GM18508 (cell line): Measurements from ENCODE around the gene TCN1.

Experiments used
- ATAC-seq: cut with Tn5 transposase; IDR thresholded peaks from one replicate; pipeline ENCODE4 v1.9.1; 2021; ENCODE audit warnings: moderate number of reproducible peaks; ENCODE audit not compliant: insufficient read depth, unreplicated experiment

TCN1 gene

DNA sequence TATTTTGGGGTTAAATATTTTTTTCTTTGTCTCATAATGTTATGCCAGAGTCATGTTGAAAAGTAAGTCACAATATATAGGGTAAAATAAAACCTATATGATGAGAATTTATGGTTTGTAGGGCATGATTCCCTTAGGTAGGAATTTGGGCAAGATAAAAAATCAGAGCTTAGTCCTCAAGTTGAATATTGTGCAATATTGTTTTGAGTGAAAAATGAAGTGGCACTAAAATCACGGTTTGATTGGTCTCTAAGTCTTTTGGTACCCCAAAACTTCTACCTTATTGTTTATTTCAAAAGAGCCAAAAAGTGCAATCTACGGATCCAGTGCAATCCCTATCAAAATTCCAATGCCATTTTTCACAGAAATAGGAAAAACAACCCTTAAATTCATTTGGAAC, 54.1 kb downstream of the TCN1 start:
- ATAC-seq = no peak

DNA sequence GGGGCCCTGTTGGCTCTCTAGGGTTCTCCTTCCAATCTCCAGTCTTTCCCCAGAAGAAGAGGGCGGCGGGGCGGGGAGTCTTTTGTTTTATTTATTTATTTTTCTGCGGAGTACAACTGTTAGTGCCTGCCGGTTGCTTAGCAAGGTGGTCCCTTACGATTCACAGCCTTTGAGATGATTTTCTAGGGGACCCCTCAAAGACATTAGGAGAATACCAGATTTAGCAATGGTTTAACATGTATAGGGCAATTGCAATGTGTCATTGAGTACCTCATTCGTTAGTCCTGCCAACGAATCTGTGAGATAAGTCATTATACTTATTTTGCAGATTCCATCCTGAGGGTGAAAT, 55.4 kb downstream of the TCN1 start:
- no peak for ATAC-seq

DNA sequence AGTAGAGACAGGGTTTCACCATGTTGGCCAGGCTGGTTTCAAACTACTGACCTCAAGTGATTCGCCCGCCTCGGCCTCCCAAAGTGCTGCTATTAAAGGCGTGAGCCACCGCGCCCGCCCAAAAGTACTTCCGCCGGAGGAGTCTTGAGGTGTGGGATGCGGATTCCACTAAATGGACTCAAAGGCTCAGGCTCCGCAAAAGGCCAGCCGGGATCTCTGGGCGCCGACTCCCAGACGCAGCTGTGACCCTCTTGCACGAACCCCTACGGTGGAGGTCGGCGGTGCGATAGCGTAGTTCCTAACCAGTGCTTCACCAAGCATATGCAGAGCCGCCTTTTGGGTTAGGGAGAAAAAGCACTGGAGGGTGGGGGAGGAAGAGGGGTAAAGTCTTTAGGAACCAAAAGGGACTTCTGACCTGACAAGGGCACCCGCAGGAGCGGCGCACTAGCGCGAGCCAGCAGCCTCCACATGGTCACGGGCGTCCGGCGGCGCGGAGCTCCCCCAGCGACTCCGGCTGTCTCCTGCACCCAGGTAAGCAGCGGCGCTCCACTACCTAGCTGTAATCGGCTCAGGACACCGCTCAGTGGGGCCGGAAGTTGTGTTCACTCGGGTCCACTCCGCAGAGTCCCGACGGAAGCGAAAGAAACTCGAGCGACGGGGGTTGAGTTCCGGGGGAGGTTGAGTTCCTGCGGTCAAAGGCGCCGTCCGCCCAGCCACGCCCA, 55.9 kb downstream of the TCN1 start, which contains the start of gene MRPL16:
MRPL16 (minus strand) TSS at position 590 of the 722 bp plus-strand sequence; CDS start at position 470, 120 bp downstream.
- ATAC-seq = peak; percentile 86

DNA sequence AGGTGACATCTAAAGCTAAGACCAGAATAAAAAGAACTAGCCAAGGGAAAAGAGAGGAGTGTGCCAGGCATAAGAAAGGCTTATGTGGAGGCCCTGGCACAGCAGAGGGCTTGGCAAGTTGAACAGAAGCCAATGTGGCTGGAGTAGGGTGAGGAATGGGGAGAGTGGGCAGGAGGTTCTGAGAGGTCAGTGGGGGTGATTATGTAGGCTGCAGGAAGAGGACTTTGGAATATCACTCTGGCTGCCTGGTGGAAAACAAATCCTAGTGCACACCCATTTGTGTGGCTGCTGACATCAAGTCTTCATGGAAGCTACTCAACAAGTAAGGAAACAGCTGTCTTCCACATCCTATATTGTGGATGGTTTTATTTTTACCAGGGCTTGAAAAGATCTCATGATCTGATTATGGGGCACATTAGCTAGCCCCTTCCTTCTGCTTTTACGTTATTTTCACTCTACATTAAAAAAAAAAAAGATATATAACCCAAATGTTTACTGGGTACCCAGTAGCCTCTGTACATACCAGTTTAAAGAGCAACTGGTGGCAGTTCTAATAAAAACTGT, 59.2 kb downstream of the TCN1 start:
- no peak for ATAC-seq

DNA sequence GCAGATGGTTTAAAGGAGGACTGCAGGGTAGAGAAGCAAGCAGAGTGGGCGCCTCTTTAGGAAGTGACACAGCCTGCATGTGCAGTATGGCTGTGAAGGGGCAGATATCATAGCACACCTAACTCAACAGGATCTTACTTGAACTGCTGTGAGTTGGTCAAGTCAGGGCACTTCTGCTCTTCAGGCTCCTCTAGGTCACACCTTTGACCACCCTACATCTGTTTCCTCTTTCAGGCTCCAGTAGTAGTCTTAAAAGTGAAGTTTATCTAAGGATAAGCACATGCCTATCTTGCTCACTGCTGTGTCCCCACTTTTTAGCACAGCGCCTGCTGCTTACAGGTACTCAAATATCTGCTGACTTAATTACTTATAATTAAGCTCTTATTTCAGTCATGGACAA, 62.2 kb downstream of the TCN1 start:
- ATAC-seq = no peak
